Liver (tissue), 9 donors: ENCODE measurements around the gene DSC2. TPM values are rescaled to one million over a fixed set of nuclear protein-coding genes. Genes with fewer than 3 reads are reported as not detected.

Experiments used
- DNase-seq: peaks from one replicate; pipeline ENCODE4 v3.0.0-alpha.2; 2017; ENCODE audit warnings: low spot score
- H3K27ac ChIP-seq, 2 donors: one replicate each; pipeline ENCODE4 v1.7.0; 2013; ENCODE audit warnings: inconsistent platforms in 2 of 2, low read length in 2 of 2, control low read depth in 1 of 2, low read depth in 1 of 2, mild to moderate bottlenecking in 1 of 2
- H3K27me3 ChIP-seq, 4 donors: one replicate each; pipeline versions ENCODE4 v1.6.1 to v1.7.0; 2013; ENCODE audit warnings: low read length in 3 of 4, inconsistent platforms in 1 of 4, mild to moderate bottlenecking in 1 of 4, moderate library complexity in 1 of 4; ENCODE audit not compliant: control insufficient read depth in 4 of 4, insufficient read depth in 4 of 4
- H3K36me3 ChIP-seq, 4 donors: one replicate each; pipeline versions ENCODE4 v1.6.1 to v1.7.0; 2013; ENCODE audit warnings: low read length in 3 of 4, mild to moderate bottlenecking in 3 of 4, low read depth in 1 of 4, moderate library complexity in 1 of 4; ENCODE audit not compliant: control insufficient read depth in 4 of 4, insufficient read depth in 3 of 4
- H3K4me1 ChIP-seq, 4 donors: one replicate each; pipeline versions ENCODE4 v1.6.1 to v1.7.0; 2013; ENCODE audit warnings: low read length in 3 of 4, mild to moderate bottlenecking in 3 of 4, moderate library complexity in 1 of 4; ENCODE audit not compliant: control insufficient read depth in 4 of 4, insufficient read depth in 4 of 4
- H3K4me3 ChIP-seq, 3 donors: one replicate each; pipeline versions ENCODE4 v1.6.1 to v1.7.0; 2013; ENCODE audit warnings: low read length in 3 of 3, control low read depth in 1 of 3, low read depth in 1 of 3, mild to moderate bottlenecking in 1 of 3
- H3K9ac ChIP-seq, 2 donors: one replicate each; pipeline ENCODE4 v1.7.0; 2013; ENCODE audit warnings: low read length in 2 of 2, mild to moderate bottlenecking in 2 of 2, moderate library complexity in 2 of 2, control low read depth in 1 of 2, low read depth in 1 of 2
- H3K9me3 ChIP-seq, 4 donors: one replicate each; pipeline versions ENCODE4 v1.6.1 to v1.7.0; 2013; ENCODE audit warnings: low read length in 3 of 4; ENCODE audit not compliant: control insufficient read depth in 4 of 4
- EGR1 ChIP-seq, 2 donors: IDR thresholded peaks; 2 replicates each; pipeline ENCODE4 v1.6.1; 2016 to 2018; ENCODE audit warnings: antibody characterized with exemption in 2 of 2, low read depth in 2 of 2
- FOXA1 ChIP-seq: IDR thresholded peaks from 2 replicates; pipeline ENCODE4 v1.6.1; 2016; ENCODE audit warnings: antibody characterized with exemption
- FOXA2 ChIP-seq: IDR thresholded peaks from 2 replicates; pipeline ENCODE4 v1.6.1; 2016; ENCODE audit warnings: antibody characterized with exemption
- GABPA ChIP-seq, 2 donors: IDR thresholded peaks in 1 of 2; conservative IDR thresholded peaks in 1 of 2; 2 replicates each; pipeline ENCODE4 v1.6.1; 2016; ENCODE audit warnings: antibody characterized with exemption in 2 of 2, mild to moderate bottlenecking in 1 of 2, moderate library complexity in 1 of 2
- HNF4A ChIP-seq, 2 donors: conservative IDR thresholded peaks; 2 replicates each; pipeline ENCODE4 v1.6.1; 2016; ENCODE audit warnings: antibody characterized with exemption in 2 of 2, mild to moderate bottlenecking in 2 of 2
- HNF4G ChIP-seq: IDR thresholded peaks from 2 replicates; pipeline ENCODE4 v1.6.1; 2016; ENCODE audit warnings: antibody characterized with exemption
- JUND ChIP-seq, 2 donors: IDR thresholded peaks; 2 replicates each; pipeline ENCODE4 v1.6.1; 2016; ENCODE audit warnings: antibody characterized with exemption in 2 of 2
- NR2F2 ChIP-seq: IDR thresholded peaks from 2 replicates; pipeline ENCODE4 v1.6.1; 2016; ENCODE audit warnings: antibody characterized with exemption
- RAD21 ChIP-seq, 2 donors: IDR thresholded peaks; 2 replicates each; pipeline ENCODE4 v1.6.1; 2016; ENCODE audit warnings: antibody characterized with exemption in 2 of 2, mild to moderate bottlenecking in 2 of 2
- RXRA ChIP-seq, 2 donors: IDR thresholded peaks; 2 replicates each; pipeline ENCODE4 v1.6.1; 2017 to 2018; ENCODE audit warnings: antibody characterized with exemption in 2 of 2, mild to moderate bottlenecking in 1 of 2
- SP1 ChIP-seq: IDR thresholded peaks from 2 replicates; pipeline ENCODE4 v1.6.1; 2018; ENCODE audit warnings: antibody characterized with exemption, mild to moderate bottlenecking
- TAF1 ChIP-seq: conservative IDR thresholded peaks from 2 replicates; pipeline ENCODE4 v1.6.1; 2016; ENCODE audit warnings: antibody characterized with exemption, mild to moderate bottlenecking
- YY1 ChIP-seq: IDR thresholded peaks from 2 replicates; pipeline ENCODE4 v1.6.1; 2016; ENCODE audit warnings: antibody characterized with exemption, mild to moderate bottlenecking
- WGBS: extraction: QIAGEN DNeasy Blood & Tissue Kit; methylation state at CpG from one replicate; pipeline ENCODE4 v1.1.7; 2013; 5-methylcytosine and 5-hydroxymethylcytosine counted together
- polyA plus RNA-seq, 2 donors: library from polyadenylated mRNA; stranded (reverse) in 1 of 2; unstranded in 1 of 2; fragments of 200-250 nt in 1 of 2; fragments of >200 nt in 1 of 2; fragmentation: Nextera tagmentation in 1 of 2; extraction: Ambion mirVana in 1 of 2; gene quantifications; one replicate each; pipeline versions ENCODE4 v1.2.1 to v1.2.3, GENCODE V29; 2013 to 2015
- total RNA-seq, 2 donors: library from RNA; depleted of rRNA; stranded (reverse); fragments of >200 nt; gene quantifications; one replicate each; pipeline ENCODE4 v1.2.3, GENCODE V29; 2014
- TF ChIP-seq, protein P1 (sequence below): IDR thresholded peaks from 2 replicates; pipeline ENCODE4 v1.6.1; 2016; ENCODE audit warnings: antibody characterized with exemption
- TF ChIP-seq, protein P2 (sequence below): IDR thresholded peaks from 2 replicates; pipeline ENCODE4 v1.6.1; 2016; ENCODE audit warnings: antibody characterized with exemption
- TF ChIP-seq, protein P3 (sequence below): IDR thresholded peaks from 2 replicates; pipeline ENCODE4 v1.6.1; 2016; ENCODE audit warnings: antibody characterized with exemption
- TF ChIP-seq, protein P4 (sequence below): fragments of 150-350 bp; IDR thresholded peaks from 2 replicates; pipeline ENCODE4 v1.5.1; 2017; ENCODE audit warnings: improper control_type of control experiment, low read depth, low read length; ENCODE audit not compliant: missing input control
- TF ChIP-seq, protein P5 (sequence below): IDR thresholded peaks from 2 replicates; pipeline ENCODE4 v1.6.1; 2016; ENCODE audit warnings: antibody characterized with exemption, mild to moderate bottlenecking
- donor health status: healthy.
- donor health status: healthy.
- donor health status: healthy.
- donor health status: healthy.
- donor health status: healthy.

DSC2 gene
- total and polyA plus RNA-seq, 4 donors, result 3.7 to 16.4 (median 7.4) TPM

DNA sequence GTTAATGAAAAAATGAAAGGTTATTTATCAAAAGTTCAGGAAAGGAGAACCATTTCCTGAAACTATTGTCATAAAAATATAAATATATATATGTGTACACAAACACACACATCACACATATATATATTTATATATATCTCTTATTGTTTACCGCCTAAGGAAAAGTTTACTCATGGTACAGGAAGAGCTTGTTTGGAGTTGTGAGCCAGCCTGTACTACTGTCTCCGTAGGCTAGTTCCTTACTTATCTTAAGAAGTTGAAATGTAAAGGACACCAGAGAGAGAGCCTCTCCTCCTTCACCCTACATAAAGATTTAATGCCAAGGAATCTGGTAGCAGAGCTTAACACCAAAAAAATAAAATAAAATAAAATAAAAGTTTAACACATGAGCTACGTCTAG is 40.8 kb upstream of the DSC2 start:
- no peak overlapping the region for H3K9ac ChIP-seq
- 91% methylated on average over 3 of the region's 3 CpGs for WGBS
- H3K27me3 ChIP-seq, result no peaks in the 10 kb centered on the region
- no peaks in the 10 kb centered on the region for H3K9me3 ChIP-seq
- no peak for DNase-seq
- no peak overlapping the region for H3K27ac ChIP-seq
- H3K4me1 ChIP-seq, result no peaks in the 10 kb centered on the region
- no peak overlapping the region for H3K4me3 ChIP-seq
- TF ChIP-seq SP1 (no peak), GABPA (IDR thresholded peaks at IDR 0.05 in 1 of 2, conservative IDR thresholded peaks at IDR 0.05 in 1 of 2) (no peak), TAF1 (no peak), NR2F2 (no peak), FOXA2 (no peak), EGR1 (IDR thresholded peaks at IDR 0.05; ENCODE audit: low read depth in 2 of 2) (no peak), RXRA (IDR thresholded peaks at IDR 0.05) (no peak), FOXA1 (no peak), YY1 (no peak), HNF4A (conservative IDR thresholded peaks at IDR 0.05) (no peak)
- TF ChIP-seq, protein P1, sequence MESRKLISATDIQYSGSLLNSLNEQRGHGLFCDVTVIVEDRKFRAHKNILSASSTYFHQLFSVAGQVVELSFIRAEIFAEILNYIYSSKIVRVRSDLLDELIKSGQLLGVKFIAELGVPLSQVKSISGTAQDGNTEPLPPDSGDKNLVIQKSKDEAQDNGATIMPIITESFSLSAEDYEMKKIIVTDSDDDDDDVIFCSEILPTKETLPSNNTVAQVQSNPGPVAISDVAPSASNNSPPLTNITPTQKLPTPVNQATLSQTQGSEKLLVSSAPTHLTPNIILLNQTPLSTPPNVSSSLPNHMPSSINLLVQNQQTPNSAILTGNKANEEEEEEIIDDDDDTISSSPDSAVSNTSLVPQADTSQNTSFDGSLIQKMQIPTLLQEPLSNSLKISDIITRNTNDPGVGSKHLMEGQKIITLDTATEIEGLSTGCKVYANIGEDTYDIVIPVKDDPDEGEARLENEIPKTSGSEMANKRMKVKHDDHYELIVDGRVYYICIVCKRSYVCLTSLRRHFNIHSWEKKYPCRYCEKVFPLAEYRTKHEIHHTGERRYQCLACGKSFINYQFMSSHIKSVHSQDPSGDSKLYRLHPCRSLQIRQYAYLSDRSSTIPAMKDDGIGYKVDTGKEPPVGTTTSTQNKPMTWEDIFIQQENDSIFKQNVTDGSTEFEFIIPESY, result no peak
- TF ChIP-seq, protein P2, sequence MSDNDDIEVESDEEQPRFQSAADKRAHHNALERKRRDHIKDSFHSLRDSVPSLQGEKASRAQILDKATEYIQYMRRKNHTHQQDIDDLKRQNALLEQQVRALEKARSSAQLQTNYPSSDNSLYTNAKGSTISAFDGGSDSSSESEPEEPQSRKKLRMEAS, result no peak
- no peaks in the 10 kb centered on the region for H3K36me3 ChIP-seq

DNA sequence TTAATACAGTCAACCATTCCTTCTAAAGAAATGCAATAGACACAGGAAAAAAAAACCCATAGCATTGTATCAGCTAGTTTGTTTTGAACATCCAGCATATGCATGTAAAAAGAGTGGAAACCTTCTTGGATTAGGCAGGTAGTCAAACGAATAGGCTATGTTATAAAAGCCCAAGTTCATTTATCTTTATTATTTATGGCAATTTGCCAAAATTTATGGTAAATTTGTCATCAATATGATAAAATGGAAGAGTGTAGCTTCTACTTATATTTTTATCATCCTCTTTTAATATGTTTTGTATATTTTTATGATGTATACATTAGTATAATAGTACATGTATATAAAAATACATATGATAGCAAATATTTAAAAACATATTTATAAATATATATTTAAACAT is 36.5 kb upstream of the DSC2 start:
- Histone ChIP-seq H3K27me3 (no peaks in the 10 kb centered on the region), H3K4me3 (no peak overlapping the region), H3K36me3 (no peaks in the 10 kb centered on the region), H3K4me1 (no peaks in the 10 kb centered on the region), H3K9ac (no peak overlapping the region), H3K27ac (no peak overlapping the region), H3K9me3 (no peaks in the 10 kb centered on the region)
- DNase-seq, result no peak
- 74% methylated on average over 1 of the region's 1 CpG for WGBS
- TF ChIP-seq TAF1, result no peak
- TF ChIP-seq FOXA2, result no peak
- TF ChIP-seq FOXA1, result no peak
- TF ChIP-seq, protein P2, result no peak
- no peak for TF ChIP-seq GABPA (IDR thresholded peaks at IDR 0.05 in 1 of 2, conservative IDR thresholded peaks at IDR 0.05 in 1 of 2)
- TF ChIP-seq, protein P3, sequence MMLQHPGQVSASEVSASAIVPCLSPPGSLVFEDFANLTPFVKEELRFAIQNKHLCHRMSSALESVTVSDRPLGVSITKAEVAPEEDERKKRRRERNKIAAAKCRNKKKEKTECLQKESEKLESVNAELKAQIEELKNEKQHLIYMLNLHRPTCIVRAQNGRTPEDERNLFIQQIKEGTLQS, result no peak
- TF ChIP-seq, protein P4, sequence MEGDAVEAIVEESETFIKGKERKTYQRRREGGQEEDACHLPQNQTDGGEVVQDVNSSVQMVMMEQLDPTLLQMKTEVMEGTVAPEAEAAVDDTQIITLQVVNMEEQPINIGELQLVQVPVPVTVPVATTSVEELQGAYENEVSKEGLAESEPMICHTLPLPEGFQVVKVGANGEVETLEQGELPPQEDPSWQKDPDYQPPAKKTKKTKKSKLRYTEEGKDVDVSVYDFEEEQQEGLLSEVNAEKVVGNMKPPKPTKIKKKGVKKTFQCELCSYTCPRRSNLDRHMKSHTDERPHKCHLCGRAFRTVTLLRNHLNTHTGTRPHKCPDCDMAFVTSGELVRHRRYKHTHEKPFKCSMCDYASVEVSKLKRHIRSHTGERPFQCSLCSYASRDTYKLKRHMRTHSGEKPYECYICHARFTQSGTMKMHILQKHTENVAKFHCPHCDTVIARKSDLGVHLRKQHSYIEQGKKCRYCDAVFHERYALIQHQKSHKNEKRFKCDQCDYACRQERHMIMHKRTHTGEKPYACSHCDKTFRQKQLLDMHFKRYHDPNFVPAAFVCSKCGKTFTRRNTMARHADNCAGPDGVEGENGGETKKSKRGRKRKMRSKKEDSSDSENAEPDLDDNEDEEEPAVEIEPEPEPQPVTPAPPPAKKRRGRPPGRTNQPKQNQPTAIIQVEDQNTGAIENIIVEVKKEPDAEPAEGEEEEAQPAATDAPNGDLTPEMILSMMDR, result no peak
- TF ChIP-seq SP1, result no peak
- no peak for TF ChIP-seq RXRA (IDR thresholded peaks at IDR 0.05)
- no peak for TF ChIP-seq HNF4G
- TF ChIP-seq, protein P5, sequence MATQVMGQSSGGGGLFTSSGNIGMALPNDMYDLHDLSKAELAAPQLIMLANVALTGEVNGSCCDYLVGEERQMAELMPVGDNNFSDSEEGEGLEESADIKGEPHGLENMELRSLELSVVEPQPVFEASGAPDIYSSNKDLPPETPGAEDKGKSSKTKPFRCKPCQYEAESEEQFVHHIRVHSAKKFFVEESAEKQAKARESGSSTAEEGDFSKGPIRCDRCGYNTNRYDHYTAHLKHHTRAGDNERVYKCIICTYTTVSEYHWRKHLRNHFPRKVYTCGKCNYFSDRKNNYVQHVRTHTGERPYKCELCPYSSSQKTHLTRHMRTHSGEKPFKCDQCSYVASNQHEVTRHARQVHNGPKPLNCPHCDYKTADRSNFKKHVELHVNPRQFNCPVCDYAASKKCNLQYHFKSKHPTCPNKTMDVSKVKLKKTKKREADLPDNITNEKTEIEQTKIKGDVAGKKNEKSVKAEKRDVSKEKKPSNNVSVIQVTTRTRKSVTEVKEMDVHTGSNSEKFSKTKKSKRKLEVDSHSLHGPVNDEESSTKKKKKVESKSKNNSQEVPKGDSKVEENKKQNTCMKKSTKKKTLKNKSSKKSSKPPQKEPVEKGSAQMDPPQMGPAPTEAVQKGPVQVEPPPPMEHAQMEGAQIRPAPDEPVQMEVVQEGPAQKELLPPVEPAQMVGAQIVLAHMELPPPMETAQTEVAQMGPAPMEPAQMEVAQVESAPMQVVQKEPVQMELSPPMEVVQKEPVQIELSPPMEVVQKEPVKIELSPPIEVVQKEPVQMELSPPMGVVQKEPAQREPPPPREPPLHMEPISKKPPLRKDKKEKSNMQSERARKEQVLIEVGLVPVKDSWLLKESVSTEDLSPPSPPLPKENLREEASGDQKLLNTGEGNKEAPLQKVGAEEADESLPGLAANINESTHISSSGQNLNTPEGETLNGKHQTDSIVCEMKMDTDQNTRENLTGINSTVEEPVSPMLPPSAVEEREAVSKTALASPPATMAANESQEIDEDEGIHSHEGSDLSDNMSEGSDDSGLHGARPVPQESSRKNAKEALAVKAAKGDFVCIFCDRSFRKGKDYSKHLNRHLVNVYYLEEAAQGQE, result no peak
- no peak for TF ChIP-seq NR2F2
- no peak for TF ChIP-seq RAD21 (IDR thresholded peaks at IDR 0.05)
- no peak for TF ChIP-seq HNF4A (conservative IDR thresholded peaks at IDR 0.05)
- no peak for TF ChIP-seq EGR1 (IDR thresholded peaks at IDR 0.05; ENCODE audit: low read depth in 2 of 2)
- no peak for TF ChIP-seq JUND (IDR thresholded peaks at IDR 0.05)
- TF ChIP-seq YY1, result no peak
- TF ChIP-seq, protein P1, result no peak
